GM12801 (cell line): ENCODE results near the gene RITA1.

ENCODE experiments used
- CTCF ChIP-seq: IDR thresholded peaks from one replicate; pipeline ENCODE4 v1.5.1; 2011; ENCODE audit warnings: control low read depth; ENCODE audit not compliant: insufficient read length; ENCODE audit errors: extremely low read depth

Gene RITA1

GRCh38 chr12:113165521-113166450, 19.7 kb upstream of the RITA1 start:
- no peak for TF ChIP-seq CTCF

DNA sequence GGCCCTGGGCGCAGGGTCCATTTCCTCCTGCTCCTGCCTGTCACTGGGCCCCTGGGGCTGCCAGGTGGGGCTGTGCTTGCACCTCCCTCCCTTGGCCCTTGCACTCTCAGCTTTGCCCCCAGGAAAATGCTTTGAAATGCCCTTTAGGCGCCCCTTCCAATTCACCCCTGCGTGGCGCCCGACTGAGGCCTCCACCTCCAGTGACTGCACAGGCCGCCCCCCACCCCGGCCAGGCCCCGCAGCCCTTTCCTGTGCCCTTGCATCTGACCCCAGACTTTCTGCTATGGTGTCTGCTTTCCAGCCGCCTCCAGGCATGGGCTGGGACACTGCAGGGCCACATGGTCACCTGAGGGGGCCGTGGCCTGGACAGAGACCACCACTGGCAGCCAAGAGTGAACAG, 17.7 kb upstream of the RITA1 start:
- no peak for TF ChIP-seq CTCF

DNA sequence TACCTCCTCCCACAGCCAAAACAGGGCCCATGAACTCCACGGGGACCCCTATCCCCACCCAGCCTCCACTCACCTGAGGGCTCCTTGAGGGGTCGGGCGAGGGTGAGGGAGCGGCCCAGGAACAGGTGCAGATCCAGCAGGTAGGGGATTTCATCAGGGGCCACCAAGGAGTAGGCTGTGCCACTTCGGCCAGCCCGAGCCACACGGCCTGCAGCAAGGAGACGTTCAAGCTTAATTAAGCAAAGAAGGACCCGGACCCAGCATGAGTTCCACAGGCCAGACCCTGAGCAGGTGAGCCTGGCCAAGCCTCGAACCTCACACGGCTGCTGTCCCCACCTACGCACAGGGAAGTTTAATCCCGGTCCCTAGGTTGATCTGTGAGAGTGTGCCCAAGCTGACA, 15.8 kb upstream of the RITA1 start:
- no peak for TF ChIP-seq CTCF

- TF ChIP-seq CTCF = no peak
Measured at GRCh38 chr12:113170457-113170856, 15.1 kb upstream of the RITA1 start.

- TF ChIP-seq CTCF = no peak
Measured at GRCh38 chr12:113170926-113171325, 14.6 kb upstream of the RITA1 start.

- no peak for TF ChIP-seq CTCF
Measured at GRCh38 chr12:113171543-113171942, 14.0 kb upstream of the RITA1 start.

GRCh38 chr12:113172185-113172584, 13.3 kb upstream of the RITA1 start:
- no peak for TF ChIP-seq CTCF
